H9 (cell line): ENCODE measurements around the gene BRCC3. TPM values are rescaled to one million over a fixed set of nuclear protein-coding genes. Genes with fewer than 3 reads are reported as not detected.

ENCODE experiments used
- DNase-seq: peaks from one replicate; pipeline ENCODE4 v3.0.0-alpha.2; 2017
- H2AFZ ChIP-seq: one replicate; pipeline ENCODE4 v1.6.1; 2013; ENCODE audit warnings: mild to moderate bottlenecking, low read length, control low read depth, moderate library complexity
- H2AK5ac ChIP-seq: 2 replicates; pipeline ENCODE4 v1.6.1; 2013; ENCODE audit warnings: low read length, control low read depth, mixed read lengths; ENCODE audit not compliant: insufficient read length
- H2BK120ac ChIP-seq: one replicate; pipeline ENCODE4 v1.6.1; 2013; ENCODE audit warnings: low read depth, mild to moderate bottlenecking, low read length, control low read depth, inconsistent platforms; ENCODE audit not compliant: poor library complexity, severe bottlenecking
- H2BK12ac ChIP-seq: 2 replicates; pipeline ENCODE4 v1.6.1; 2013; ENCODE audit warnings: low read length, control low read depth, mixed read lengths, low read depth; ENCODE audit not compliant: insufficient read length
- H2BK15ac ChIP-seq: 2 replicates; pipeline ENCODE4 v1.6.1; 2013; ENCODE audit warnings: low read depth, low read length, control low read depth
- H2BK20ac ChIP-seq: one replicate; pipeline ENCODE4 v1.6.1; 2013; ENCODE audit warnings: low read depth, mild to moderate bottlenecking, low read length, control low read depth, inconsistent platforms; ENCODE audit not compliant: poor library complexity, severe bottlenecking
- H2BK5ac ChIP-seq: 2 replicates; pipeline ENCODE4 v1.6.1; 2013; ENCODE audit warnings: low read length, control low read depth, mixed read lengths; ENCODE audit not compliant: insufficient read length
- H3K14ac ChIP-seq: 2 replicates; pipeline ENCODE4 v1.6.1; 2013; ENCODE audit warnings: low read length, control low read depth; ENCODE audit not compliant: insufficient read depth
- H3K18ac ChIP-seq: 2 replicates; pipeline ENCODE4 v1.6.1; 2013; ENCODE audit warnings: low read depth, mild to moderate bottlenecking, mixed read lengths, low read length, control low read depth; ENCODE audit not compliant: insufficient read length
- H3K23ac ChIP-seq: 2 replicates; pipeline ENCODE4 v1.6.1; 2013; ENCODE audit warnings: low read length, control low read depth, mixed read lengths, low read depth; ENCODE audit not compliant: insufficient read length
- H3K23me2 ChIP-seq: 2 replicates; pipeline ENCODE4 v1.6.1; 2013; ENCODE audit warnings: low read depth, mild to moderate bottlenecking, mixed read lengths, low read length, control low read depth; ENCODE audit not compliant: insufficient read length, poor library complexity, severe bottlenecking
- H3K27ac ChIP-seq: 2 replicates; pipeline ENCODE4 v1.5.1; 2013; ENCODE audit warnings: low read length, control low read depth, mixed read lengths, low read depth; ENCODE audit not compliant: insufficient read length
- H3K27me3 ChIP-seq: 2 replicates; pipeline ENCODE4 v1.6.1; 2013; ENCODE audit warnings: low read length, control low read depth, inconsistent platforms; ENCODE audit not compliant: insufficient read depth
- H3K4ac ChIP-seq: 2 replicates; pipeline ENCODE4 v1.6.1; 2013; ENCODE audit warnings: low read depth, mild to moderate bottlenecking, control low read depth, inconsistent platforms, low read length, moderate library complexity
- H3K4me1 ChIP-seq: 2 replicates; pipeline ENCODE4 v1.6.1; 2013; ENCODE audit warnings: low read length, control low read depth, inconsistent platforms; ENCODE audit not compliant: insufficient read depth
- H3K4me2 ChIP-seq: 2 replicates; pipeline ENCODE4 v1.6.1; 2013; ENCODE audit warnings: low read length, control low read depth, mixed read lengths; ENCODE audit not compliant: insufficient read length, insufficient read depth
- H3K56ac ChIP-seq: 2 replicates; pipeline ENCODE4 v1.6.1; 2013; ENCODE audit warnings: low read depth, mild to moderate bottlenecking, mixed read lengths, low read length, control low read depth; ENCODE audit not compliant: insufficient read length
- H3K79me1 ChIP-seq: 2 replicates; pipeline ENCODE4 v1.6.1; 2013; ENCODE audit warnings: low read depth, mild to moderate bottlenecking, moderate library complexity, low read length, control low read depth, inconsistent platforms; ENCODE audit not compliant: insufficient read depth, poor library complexity, severe bottlenecking
- H3K79me2 ChIP-seq: 2 replicates; pipeline ENCODE4 v1.6.1; 2013; ENCODE audit warnings: low read length, control low read depth, inconsistent platforms; ENCODE audit not compliant: insufficient read depth
- H3K9ac ChIP-seq: 2 replicates; pipeline ENCODE4 v1.6.1; 2013; ENCODE audit warnings: low read length, control low read depth, mixed read lengths; ENCODE audit not compliant: insufficient read length; ENCODE audit errors: extremely low read depth
- H3K9me3 ChIP-seq: one replicate; pipeline ENCODE4 v1.6.1; 2013; ENCODE audit warnings: low read depth, low read length, inconsistent platforms; ENCODE audit not compliant: control insufficient read depth
- H3T11ph ChIP-seq: one replicate; pipeline ENCODE4 v1.6.1; 2013; ENCODE audit warnings: mild to moderate bottlenecking, low read length, control low read depth, inconsistent platforms
- H4K20me1 ChIP-seq: one replicate; pipeline ENCODE4 v1.6.1; 2013; ENCODE audit not compliant: control insufficient read depth, insufficient read length, insufficient read depth
- H4K5ac ChIP-seq: 2 replicates; pipeline ENCODE4 v1.6.1; 2013; ENCODE audit warnings: low read depth, mild to moderate bottlenecking, mixed read lengths, low read length, control low read depth; ENCODE audit not compliant: insufficient read length
- H4K8ac ChIP-seq: replicated peaks from 2 replicates; pipeline ENCODE4 v1.6.1; 2013; ENCODE audit warnings: low read length, control low read depth, mixed read lengths, low read depth; ENCODE audit not compliant: insufficient read length
- H4K91ac ChIP-seq: 2 replicates; pipeline ENCODE4 v1.6.1; 2013; ENCODE audit warnings: low read depth, mild to moderate bottlenecking, moderate library complexity, mixed read lengths, low read length, control low read depth; ENCODE audit not compliant: insufficient read length
- H3K27ac Mint-ChIP-seq, 3 experiments: 2 replicates in 2 of 3; 3 replicates in 1 of 3; pipeline ENCODE4 v1.8.0; 2020 to 2021; ENCODE audit warnings: mixed read lengths in 3 of 3, mild to moderate bottlenecking in 1 of 3, moderate library complexity in 1 of 3
- H3K27me3 Mint-ChIP-seq: 2 replicates; pipeline ENCODE4 v1.8.0; 2021; ENCODE audit warnings: low read depth, mild to moderate bottlenecking, moderate library complexity, mixed read lengths
- H3K36me3 Mint-ChIP-seq, 3 experiments: 2 replicates in 2 of 3; 3 replicates in 1 of 3; pipeline ENCODE4 v1.8.0; 2020 to 2021; ENCODE audit warnings: low read depth in 3 of 3, mixed read lengths in 3 of 3; ENCODE audit not compliant: insufficient read depth in 1 of 3
- H3K4me1 Mint-ChIP-seq, 2 experiments: 2 replicates each; pipeline ENCODE4 v1.8.0; 2020; ENCODE audit warnings: mixed read lengths in 2 of 2
- H3K4me3 Mint-ChIP-seq, 2 experiments: 2 replicates in 1 of 2; 3 replicates in 1 of 2; pipeline ENCODE4 v1.8.0; 2020 to 2021; ENCODE audit warnings: mild to moderate bottlenecking in 2 of 2, mixed read lengths in 2 of 2, moderate library complexity in 1 of 2
- H3K9me3 Mint-ChIP-seq, 2 experiments: 2 replicates in 1 of 2; 3 replicates in 1 of 2; pipeline ENCODE4 v1.8.0; 2020; ENCODE audit warnings: mild to moderate bottlenecking in 2 of 2, mixed read lengths in 2 of 2, moderate library complexity in 1 of 2
- WGBS: extraction: QIAGEN DNeasy Blood & Tissue Kit; methylation state at CpG from one replicate; pipeline ENCODE4 v1.1.7; 2013; ENCODE audit warnings: missing lambda C conversion rate, low lambda C conversion rate, mixed read lengths; ENCODE audit not compliant: insufficient read length; ENCODE audit errors: extremely low coverage; 5-methylcytosine and 5-hydroxymethylcytosine counted together
- total RNA-seq: library from RNA; stranded (reverse); gene quantifications from 2 replicates; pipeline ENCODE4 v1.2.1, GENCODE V29; 2021
- TF ChIP-seq, protein P1 (sequence below): fragments of 200-600 bp; sonication (generic); conservative IDR thresholded peaks from 3 replicates; pipeline ENCODE4 v1.8.0; 2021; ENCODE audit warnings: antibody characterized with exemption, mild to moderate bottlenecking

The BRCC3 gene
- total RNA-seq, 1 experiment from 2014 or later, result 27.3 TPM

DNA sequence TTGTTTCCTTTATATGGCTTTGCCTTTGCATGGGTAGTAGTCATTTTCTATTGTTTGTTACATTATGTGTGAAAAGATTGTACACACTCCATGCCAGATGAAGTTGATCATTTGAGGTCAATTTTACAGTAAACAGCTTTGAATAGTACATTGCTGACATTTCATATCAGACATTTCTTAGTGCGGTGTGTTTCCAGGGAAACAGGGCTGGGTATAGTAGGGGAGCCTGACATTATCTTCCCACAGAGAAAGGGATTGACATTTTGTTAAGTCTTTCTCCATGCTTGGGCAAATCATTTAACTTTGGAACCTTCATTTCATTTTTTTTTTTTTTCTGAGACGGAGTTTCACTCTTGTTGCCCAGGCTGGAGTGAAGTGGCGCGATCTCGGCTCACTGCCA lies 39.7 kb upstream of the BRCC3 start:
- Histone ChIP-seq H3K23me2 (no peaks in the 10 kb centered on the region), H3K79me2 (no peaks in the 10 kb centered on the region), H2BK120ac (no peak overlapping the region), H2BK15ac (no peak overlapping the region), H2BK5ac (no peak overlapping the region), H3K4me1 (no peaks in the 10 kb centered on the region), H3K4ac (no peak overlapping the region), H2BK20ac (no peak overlapping the region), H3K9ac (no peak overlapping the region), H3T11ph (no peak overlapping the region), H4K8ac (no peak overlapping the region), H3K27ac (no peak overlapping the region), H3K4me2 (no peak overlapping the region), H2AFZ (no peak overlapping the region), H3K56ac (no peak overlapping the region), H3K9me3 (peaks cover 20% of the 10 kb centered on the region), H2BK12ac (no peak overlapping the region), H3K23ac (no peak overlapping the region), H2AK5ac (no peak overlapping the region), H3K18ac (no peak overlapping the region), H4K5ac (no peak overlapping the region), H3K79me1 (no peaks in the 10 kb centered on the region), H3K14ac (no peak overlapping the region), H4K91ac (no peak overlapping the region), H3K27me3 (no peaks in the 10 kb centered on the region), H4K20me1 (no peaks in the 10 kb centered on the region)
- H3K4me3 Mint-ChIP-seq, result no peak overlapping the region
- no peak overlapping the region for H3K27ac Mint-ChIP-seq
- H3K4me1 Mint-ChIP-seq, result peaks cover 4 to 6% of the 10 kb centered on the region in 2 experiments; a peak in 3 of 4 replicates
- no peaks in the 10 kb centered on the region for H3K27me3 Mint-ChIP-seq
- no peak for DNase-seq
- no CpG with 5 or more reads among the region's 5 CpGs for WGBS
- peaks cover 57 to 62% of the 10 kb centered on the region in 2 experiments for H3K9me3 Mint-ChIP-seq
- H3K36me3 Mint-ChIP-seq, result peaks cover 16 to 20% (median 18%) of the 10 kb centered on the region in 3 experiments
- TF ChIP-seq, protein P1, sequence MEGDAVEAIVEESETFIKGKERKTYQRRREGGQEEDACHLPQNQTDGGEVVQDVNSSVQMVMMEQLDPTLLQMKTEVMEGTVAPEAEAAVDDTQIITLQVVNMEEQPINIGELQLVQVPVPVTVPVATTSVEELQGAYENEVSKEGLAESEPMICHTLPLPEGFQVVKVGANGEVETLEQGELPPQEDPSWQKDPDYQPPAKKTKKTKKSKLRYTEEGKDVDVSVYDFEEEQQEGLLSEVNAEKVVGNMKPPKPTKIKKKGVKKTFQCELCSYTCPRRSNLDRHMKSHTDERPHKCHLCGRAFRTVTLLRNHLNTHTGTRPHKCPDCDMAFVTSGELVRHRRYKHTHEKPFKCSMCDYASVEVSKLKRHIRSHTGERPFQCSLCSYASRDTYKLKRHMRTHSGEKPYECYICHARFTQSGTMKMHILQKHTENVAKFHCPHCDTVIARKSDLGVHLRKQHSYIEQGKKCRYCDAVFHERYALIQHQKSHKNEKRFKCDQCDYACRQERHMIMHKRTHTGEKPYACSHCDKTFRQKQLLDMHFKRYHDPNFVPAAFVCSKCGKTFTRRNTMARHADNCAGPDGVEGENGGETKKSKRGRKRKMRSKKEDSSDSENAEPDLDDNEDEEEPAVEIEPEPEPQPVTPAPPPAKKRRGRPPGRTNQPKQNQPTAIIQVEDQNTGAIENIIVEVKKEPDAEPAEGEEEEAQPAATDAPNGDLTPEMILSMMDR, result no peak
